Breast epithelium (tissue), 3 donors: ENCODE measurements around the gene ABL1.

ENCODE experiments used
- POLR2A ChIP-seq: fragments of 450-650 bp; IDR thresholded peaks from one replicate; pipeline ENCODE4 v1.6.1; 2016; ENCODE audit warnings: antibody characterized with exemption, mild to moderate bottlenecking, moderate library complexity
- TF ChIP-seq, protein P1 (sequence below), 3 donors: fragments of 450-650 bp; IDR thresholded peaks; one replicate each; pipeline ENCODE4 v1.5.1; 2016 to 2017; ENCODE audit warnings: antibody characterized with exemption in 3 of 3, mild to moderate bottlenecking in 3 of 3, moderate library complexity in 3 of 3

DNA sequence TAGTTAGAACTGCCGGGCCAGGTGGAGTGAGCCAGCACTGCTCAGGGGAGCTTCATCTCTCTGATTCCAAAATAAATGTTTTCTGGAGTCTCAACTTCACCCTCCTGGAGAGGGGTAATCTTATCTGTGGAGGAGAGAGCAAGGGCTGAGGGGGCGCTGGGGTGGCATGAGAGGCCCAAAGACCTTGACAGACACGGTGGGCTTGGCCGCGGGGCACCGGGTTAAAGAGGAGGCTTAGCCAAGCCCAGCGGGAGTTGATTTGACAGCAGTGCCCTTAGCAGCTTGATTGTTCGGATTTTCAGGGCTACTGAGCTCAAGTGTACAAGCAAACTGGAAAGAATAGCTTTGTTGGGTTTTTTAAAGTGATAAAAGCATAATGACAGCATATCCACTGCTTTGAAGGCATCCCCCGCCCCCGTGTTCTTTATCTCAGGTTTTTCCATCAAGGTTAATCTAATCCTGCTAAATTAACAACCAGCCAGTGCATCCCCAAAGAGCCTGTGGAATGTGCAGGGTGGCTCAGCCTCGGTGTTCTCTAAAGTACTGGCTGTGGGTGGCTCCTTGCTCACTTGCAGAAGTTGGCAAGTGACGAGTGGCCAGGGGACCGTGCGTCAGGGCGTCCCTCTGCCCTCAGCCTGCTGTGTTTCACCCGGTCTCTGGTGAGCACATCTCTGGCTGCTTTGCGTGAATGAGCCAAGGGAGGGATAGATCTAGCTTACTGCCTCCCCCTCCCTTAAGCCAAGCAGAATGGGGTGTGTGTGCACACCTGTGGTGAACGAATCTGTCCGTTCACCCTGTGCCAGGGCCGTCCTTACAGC lies 56.0 kb downstream of the ABL1 start:
- TF ChIP-seq POLR2A = no peak
- TF ChIP-seq, protein P1, sequence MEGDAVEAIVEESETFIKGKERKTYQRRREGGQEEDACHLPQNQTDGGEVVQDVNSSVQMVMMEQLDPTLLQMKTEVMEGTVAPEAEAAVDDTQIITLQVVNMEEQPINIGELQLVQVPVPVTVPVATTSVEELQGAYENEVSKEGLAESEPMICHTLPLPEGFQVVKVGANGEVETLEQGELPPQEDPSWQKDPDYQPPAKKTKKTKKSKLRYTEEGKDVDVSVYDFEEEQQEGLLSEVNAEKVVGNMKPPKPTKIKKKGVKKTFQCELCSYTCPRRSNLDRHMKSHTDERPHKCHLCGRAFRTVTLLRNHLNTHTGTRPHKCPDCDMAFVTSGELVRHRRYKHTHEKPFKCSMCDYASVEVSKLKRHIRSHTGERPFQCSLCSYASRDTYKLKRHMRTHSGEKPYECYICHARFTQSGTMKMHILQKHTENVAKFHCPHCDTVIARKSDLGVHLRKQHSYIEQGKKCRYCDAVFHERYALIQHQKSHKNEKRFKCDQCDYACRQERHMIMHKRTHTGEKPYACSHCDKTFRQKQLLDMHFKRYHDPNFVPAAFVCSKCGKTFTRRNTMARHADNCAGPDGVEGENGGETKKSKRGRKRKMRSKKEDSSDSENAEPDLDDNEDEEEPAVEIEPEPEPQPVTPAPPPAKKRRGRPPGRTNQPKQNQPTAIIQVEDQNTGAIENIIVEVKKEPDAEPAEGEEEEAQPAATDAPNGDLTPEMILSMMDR (IDR thresholded peaks at IDR 0.05) = no peak
